ENCODE results near the gene ANO2.
"Not testable (repeated sequence)": the region's sequence is repeated elsewhere in the genome, so short reads cannot be mapped to it uniquely, and the experiment has no call there.

The ANO2 gene

DNA sequence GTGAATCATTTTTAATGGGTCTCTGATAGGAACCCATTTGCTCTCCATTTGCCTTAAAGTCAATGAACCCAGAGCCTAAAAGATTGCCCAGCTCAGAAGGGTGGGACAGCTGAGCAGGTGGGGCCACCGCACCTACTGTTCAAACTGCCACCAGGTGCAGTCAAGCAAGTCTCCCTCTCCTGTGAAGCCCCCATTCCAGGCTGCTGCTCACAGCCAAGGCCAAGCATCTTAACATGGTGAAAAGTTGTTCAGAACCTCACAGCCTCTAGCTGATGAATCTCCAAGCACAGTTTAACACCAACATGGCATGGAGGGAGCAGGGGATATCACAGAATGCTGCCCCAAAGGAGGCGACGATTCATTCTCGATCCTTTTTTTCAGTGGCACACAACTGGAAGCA, 29.5 kb downstream of the ANO2 start:
- DNase-seq: no peak

DNA sequence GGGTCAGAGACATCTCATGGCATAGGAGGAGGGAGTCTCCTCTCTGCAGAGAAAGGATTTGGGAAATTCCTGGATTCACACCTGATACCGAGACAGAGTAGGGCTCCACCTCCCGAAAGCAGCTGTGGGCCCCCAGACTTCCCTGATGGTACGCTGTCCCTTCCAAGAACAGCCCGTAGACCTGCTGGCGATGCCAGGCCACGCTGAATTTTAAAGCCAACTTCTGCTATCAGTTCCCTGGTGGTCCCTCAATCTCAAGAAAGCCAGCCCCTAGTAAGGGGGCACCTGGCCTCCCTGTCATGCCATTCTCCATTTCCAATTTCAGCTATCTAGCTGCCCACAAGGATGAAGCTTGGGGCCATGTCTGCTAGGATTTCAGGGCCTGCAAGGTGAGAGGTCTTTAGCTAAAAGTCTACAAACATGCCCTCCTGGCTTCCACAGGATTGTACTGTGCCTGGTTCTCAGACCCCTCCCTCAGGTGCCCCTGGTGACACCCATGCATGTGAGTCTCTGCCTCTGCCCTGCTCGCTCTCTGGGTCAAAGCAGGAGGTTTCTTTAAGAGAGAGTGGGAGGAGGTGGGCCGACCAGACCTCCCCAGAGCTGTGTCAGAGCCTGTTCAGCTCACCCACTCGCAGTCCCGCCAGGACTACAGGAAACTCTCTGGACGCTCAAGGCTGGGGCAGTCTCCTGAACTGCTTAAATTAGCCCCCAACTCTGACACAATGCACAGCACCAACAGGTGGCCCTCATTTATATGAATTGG, 30.5 kb downstream of the ANO2 start:
- no peak for DNase-seq

DNA sequence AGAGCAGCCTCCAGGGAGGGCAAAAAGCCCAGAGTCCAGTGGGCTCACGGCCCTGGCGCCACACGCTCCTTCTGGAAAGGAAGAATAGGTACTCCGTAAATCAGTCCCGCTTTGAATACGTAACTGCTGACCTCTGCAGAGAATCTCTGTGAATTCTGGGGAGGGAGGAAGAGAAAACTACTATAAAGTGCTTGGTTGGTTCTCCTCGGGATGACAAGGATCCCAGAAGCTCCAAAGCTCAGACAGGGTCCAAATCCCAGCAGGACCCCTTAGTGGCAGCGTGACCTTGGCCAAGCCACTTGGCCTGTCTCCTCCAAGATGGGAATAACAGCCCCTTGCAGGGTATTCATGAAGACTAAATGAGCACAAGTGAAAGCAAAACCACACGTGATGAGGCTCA, 31.7 kb downstream of the ANO2 start:
- no peak for DNase-seq

DNA sequence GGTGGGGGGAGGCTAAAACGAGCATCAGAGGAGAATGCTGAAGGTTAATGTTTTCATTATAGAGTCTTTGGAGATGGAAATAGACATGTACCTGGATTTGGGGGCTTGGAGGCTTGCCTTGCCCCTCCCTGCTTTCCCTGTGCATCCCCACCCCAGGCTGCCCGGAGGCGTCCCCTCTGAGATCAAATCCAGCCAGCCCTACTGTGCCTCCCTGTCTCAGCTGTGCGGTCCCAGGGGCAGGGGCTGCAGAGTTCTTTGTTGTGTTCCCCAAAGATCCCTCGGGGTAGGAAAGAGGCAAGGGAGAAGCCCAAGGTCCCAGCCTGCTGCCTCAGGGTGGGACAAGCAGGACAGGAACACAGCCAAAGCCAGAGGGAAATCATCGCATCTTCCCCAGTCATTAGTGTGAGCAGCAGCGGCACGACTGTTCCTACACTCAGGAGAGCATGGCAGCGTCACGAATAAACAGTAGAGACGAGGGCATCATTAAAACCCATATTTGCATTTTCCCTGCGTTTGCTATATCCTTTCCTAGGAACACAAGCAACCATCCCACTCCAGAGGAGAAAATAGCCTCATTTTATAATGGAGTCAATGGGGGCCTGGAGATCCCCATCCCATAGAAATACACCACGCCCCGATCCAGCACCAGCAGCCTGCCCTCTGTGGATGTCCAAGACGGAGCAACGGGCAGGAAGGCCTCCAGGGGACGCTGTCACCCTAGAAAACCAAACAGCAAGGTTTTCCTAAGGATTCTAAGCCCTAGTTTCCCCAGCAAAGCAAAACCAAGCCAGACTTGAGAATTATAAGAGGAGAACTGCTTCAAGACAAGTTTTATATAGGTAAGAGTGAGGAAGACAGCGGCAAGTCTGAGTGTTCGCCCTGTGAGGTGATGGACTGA, 32.4 kb downstream of the ANO2 start:
- DNase-seq: no peak

DNA sequence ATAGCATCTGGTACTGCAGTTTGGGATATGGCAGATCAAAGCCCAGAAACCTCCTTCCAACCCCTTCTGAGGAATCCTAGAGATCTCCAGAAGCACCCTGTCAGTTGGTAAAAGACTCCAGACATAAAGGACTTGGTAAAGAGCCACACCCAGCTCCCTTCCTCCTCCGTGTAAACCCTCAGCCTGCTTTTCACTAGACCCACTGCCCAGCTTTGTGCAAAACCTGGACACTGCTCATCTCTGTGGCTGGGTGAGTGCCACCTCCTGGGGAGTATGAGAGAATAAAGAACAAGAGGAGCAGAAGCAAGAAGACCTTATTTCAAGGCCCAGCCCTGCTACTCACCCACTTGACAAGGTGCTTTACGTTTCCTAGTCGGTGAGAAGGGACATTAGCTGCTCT, 33.0 kb downstream of the ANO2 start:
- no peak for DNase-seq

DNA sequence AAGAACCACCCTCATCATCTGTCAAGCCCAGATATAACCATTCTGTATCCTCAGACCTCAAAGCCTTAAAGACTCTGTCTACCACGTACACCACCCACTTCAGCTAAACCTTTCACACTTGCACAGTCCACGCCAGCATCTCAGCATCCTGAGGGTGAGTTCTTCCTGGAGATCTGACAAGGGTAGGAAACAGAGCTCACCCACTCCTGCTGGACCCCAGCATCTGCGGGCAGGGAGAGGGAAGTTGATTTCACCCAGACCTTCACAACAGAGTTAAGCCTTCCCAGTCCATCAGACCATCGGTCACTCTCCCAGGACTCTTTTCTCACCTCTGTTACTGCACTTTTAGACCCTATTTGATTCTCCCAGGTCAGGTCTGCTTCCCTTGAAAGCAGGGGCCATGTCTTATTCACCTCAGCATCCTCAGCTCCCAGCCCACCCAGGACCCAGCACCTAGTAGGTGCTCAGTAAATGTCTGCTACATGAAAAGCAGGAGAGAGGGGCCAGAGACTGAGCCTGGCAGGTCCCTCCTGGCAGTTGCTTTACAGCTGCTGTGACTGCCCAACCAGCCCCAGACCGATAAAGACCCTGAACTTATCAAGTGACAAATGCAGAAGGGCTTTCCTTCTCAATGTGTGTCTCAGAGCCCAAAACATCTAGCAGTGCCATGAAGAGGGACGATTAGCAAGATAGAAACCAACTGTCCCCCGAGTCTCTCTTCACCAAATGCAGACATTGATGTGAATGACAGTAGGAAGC, 34.1 kb downstream of the ANO2 start:
- DNase-seq: no peak

DNA sequence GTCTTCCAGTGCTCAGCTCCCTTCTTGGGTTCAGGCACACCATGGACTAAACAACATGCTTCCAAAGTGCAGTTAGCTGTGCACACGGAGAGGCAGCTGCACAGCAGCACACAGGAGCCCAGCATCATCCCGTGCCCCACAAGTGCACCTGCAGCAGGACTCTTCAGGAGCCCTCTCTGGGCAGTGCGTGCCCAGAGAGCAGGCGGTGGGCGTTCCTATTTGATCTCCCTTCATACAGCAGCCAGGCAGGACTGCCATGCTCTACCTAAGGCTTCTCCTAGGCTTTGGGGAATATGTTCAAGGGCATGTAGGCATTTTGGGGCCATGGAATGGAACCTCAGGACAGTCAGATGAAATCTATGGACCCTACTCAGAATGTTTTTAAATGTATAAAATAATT, 35.5 kb downstream of the ANO2 start:
- DNase-seq: no peak

DNA sequence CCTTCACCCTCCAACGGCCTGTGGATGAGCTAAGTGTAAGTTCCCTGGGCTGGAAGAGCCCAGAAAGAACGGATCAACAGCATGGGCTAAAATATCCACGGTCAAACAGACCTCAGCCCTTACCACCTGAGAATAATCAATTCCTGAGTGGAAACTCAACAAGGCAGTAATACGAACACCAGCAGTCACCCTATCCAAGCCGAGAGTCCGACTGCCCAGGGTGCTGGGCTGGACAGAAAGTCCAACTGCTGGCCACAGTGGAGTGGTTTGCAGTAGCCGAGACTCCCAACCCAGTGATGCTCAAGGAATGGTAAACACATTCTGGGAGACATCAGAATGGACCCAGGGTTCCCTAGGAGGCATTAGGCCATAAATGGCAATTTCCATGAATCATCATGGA, 36.8 kb downstream of the ANO2 start:
- no peak for DNase-seq

DNA sequence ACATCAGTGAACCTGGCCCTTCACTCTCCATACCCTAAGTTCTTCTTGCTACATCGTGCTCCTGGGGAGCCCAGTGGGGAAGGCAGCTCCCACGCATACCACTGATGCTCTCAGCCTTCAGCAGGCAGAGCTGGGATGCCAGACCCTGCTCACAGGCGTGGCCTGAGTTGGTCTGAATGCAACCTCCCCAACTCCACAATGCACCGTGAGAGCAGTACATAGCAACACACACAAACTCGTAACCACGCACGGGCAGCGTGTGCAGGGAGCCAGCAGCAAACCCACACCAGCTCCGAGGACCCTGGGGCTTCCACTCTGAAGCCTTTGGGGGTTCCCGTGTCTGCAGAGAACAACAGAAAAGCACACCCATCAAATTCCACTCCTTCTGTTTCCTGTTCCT, 37.3 kb downstream of the ANO2 start:
- no peak for DNase-seq

DNA sequence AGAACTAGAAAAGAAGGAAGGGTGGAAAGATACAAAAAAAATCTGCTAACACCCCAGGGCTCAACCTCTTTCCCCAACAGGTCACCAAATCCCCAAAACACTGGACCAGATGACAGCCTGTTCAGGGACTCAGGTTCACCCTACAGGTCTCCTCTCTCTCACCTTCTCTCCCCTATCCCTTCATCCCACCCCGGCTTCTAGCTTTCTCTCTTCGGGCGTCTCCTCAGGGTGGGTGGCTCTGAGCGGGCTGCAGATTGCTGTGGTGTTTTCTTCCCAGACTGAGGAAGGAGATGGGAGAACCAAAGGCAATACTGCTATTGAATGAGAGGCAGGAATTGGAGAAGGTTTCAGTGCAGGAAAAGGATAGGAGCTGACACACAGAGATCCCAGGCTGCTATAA, 39.3 kb downstream of the ANO2 start:
- DNase-seq: no peak

DNA sequence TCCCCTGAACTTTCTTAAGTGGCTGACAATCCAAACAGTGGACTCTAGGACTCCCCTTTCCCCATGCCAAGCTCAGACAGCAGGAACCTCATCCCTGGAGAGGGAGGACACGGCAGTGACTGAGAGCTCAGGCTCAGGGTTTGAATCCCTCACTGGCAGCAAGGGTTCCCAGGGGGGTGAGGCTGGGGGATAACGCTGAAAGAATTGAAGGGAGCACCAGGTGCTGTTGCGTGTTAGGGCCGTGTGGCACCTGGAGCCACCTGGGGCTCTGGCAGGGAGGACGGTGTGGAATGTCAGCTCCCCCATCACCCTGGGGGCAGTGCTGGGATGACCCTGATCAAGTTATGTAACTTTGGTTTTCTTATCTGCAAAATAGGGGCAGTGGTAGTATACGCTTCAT, 40.1 kb downstream of the ANO2 start:
- no peak for DNase-seq

DNA sequence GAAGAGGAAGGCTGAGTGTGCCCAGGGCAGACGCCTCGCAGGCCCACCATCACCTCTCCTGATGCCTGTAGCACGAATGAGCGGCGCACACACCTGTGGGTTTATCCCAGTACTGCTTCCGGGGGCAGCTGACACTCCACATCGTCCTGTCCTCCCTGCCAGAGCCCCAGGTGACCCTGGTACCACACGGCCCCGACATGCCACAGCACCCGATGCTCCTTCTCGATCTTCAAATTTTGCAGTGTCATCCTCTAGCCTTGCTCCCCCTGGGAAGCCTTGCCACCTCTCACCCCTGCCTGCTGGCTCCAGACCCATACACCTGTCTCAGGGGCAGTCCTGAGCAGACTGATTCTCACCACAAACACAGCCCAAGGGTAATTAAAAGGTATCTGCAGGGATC, 40.6 kb downstream of the ANO2 start:
- no peak for DNase-seq

DNA sequence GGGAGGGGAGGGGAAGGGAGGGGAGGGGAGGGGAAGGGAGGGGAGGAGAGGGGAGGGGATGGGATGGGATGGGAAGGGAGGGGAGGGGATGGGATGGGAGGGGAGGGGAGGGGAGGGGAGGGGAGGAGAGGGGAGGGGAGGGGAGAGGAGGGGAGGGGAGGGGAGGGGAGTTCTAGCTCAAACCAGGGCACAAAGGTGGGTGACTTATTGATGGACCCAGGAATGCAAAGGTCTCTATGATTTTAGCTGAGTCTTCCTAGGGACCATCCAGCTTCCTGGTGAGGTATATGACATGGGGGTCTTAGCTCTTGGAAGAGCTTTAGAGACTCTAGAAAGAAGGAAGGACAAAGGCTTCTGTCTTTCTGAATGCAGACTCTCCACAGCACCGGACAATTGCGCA, 42.3 kb downstream of the ANO2 start:
- DNase-seq: no peak

DNA sequence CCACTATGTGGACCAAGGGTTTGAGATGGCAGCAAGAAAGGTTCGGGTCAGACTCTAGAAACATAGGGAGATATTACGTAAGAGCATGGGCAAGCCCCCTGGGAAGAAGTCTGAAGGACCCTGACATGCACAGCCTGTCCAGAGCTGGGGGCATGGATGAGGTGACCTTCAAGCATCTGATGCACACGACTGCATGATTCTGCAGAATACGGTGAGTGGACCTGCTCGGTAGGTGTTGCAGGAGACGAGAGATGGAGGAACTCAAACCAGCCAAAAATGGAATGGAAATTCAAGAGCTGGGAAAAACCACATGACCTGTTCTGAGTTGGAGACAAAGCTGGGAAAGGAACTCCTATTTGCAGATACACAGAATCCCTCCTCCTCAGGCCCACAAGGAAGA, 43.6 kb downstream of the ANO2 start:
- DNase-seq: no peak

DNA sequence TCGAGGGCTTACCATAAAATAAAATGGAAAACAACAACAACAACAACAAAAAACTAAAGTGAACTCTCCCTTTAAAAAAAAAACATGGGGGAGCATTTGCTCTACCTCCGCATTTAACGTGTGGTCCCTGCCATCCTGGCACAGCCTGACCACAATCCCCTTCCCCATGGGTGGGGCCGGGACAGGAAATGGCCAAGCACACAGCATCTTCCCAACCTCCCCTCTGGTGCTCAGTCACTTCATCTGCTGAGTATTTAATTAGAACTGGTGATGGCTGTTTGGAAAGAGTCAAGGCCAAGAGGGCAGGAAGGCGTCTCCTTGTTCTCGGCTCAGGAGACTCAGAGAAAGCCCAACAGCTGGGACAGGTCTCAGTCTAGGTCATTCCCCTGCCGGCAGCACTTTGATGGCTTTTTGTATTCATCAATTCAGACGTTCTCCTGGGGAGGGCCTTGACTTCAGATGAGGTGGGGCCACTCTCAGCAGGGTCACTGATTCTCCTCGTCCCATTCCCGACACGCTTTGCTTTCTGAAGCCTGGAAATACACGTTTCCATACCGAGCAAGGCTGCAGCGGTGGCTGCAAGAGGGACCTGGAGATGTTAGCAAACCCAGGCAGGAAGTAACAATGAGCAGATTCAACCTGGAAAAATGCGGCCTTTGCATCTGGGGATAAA, 44.4 kb downstream of the ANO2 start:
- no peak for DNase-seq

DNA sequence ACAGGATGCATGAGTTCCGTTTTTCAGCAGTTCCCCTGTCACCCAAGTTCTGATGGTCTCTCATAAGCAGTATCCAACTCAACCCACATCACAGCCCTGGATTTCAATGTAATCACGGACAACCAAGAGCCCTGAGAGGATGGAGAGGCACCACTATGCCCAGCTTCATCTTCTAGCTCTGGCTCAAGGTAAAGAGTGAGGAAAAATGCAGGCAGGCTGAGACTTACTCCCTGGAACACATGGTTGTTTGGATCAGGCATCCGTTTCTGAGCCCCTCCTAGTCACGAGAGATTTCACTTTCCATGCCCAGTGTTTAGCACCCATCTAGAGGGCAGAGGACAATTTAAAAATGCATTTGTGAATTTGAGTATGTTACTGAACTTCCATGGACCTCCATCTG, 45.0 kb downstream of the ANO2 start:
- DNase-seq: no peak

DNA sequence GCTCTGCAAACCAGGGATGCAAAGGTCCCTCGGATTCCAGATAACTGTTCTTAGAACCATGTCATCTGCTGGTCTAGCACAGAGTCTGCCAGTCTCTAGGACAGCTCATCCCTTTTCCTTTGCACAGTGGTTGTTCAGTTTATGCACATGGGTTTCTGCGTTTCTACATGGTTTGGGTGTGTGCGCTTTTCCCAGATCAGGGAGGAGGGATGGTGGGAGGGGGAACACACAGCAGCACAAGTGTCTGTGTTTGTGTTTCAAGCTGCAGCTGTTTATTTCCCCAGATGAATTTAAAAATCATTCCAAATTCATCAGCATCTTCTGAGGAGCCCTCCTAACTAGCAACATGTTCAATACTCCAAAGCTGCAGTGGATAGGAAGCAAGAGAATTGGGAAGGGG, 45.4 kb downstream of the ANO2 start:
- no peak for DNase-seq

DNA sequence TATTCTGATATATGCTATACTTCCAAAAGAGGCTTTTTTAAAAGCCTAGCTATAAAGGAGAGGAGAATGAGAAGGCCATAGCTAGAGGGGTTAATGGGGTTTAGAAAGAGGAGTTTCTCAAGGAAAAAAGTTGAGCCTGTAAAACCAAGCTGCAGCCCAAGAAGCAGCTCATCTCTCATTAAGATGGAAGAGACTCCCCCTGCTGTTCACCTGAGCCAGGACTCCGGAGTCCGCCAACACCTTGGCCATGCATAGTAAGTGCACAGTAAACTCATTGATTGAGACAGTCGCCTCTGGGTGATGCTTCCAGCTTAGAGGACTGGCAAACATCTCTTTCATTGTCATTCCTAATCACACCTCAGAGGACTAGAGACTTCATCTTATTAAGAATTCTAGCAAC, 46.2 kb downstream of the ANO2 start:
- DNase-seq: no peak

DNA sequence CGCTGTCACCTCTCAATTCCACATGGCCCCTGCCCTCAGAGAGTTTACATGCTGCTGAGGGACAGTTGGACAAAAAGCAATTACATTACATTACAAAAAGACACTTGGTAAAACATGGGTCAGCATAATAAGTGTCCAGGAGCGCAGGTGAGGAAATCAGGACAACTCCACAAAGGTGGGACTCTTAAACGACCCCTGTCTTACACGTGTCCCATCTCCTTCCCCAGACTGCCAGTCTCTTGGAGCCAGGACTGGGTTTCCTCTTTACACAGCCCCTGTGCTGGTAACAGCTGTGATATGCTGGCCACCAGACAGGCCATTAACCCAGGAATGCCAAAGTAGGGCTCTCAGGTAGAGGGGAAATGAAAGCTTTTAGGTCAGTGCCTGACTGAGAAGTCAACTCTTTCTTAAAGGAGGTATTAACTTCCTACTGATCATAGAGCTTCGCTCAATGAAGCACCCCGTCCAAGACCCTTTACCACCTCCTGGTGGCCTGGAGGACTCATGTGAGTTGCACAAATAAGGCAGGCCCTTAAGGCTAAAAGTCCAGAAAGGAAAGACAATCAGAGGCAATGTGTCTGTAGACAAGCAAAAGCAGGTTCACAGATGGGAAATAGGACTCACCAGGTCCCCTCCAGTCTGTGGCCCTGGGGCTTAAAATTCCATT, 55.5 kb downstream of the ANO2 start:
- no peak for DNase-seq

DNA sequence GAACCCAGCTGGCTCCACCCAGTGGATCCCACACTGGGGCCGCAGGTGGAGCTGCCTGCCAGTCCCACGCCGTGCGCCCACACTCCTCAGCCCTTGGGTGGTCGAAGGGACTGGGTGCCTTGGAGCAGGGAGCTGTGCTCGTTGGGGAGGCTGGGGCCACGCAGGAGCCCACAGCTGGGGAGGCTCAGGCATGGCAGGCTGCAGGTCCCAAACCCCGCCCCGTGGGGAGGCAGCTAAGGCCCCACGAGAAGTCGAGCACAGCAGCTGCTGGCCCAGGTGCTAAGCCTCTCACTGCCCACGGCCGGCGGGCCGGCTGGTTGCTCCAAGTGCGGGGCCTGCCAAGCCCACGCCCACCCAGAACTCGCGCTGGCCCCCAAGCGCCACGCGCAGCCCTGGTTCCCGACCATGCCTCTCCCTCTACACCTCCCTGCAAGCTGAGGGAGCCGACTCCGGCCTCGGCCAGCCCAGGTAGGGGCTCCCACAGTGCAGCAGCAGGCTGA, 56.2 kb downstream of the ANO2 start:
- DNase-seq: no peak

DNA sequence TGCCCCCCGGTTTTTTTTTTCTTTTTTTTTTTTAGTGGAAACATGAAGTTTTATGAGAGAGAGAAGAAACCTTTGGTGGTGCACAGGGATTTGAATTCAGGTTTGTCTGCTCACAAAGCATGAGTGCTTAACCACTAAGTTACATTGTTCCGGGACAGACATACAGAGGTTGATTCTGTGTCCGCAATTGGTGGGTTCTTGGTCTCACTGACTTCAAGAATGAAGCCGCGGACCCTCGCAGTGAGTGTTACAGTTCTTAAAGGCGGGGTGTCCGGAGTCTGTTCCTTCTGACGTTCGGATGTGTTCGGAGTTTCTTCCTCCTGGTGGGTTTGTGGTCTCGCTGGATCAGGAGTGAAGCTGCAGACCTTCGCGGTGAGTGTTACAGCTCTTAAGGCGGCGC, 57.2 kb downstream of the ANO2 start:
- not testable (repeated sequence) for DNase-seq

DNA sequence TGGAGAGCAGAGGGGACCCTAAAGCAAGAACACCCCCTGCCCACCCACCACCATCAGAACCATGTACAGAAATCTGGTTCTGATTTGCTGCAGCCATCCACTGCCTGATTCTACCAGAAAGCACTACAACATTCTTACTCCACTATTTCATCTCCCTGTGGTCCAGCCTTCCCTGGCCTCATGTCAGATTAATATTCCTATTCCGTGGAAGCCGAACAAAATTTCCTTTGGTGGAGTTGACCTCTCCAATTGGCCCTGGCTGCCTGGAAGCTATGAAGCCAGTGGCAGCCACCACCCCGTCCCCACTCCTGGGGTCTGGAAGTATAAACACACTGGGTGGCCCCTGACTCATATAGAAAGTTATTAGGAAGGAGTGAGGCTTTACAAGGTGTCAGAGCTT, 60.2 kb downstream of the ANO2 start:
- DNase-seq: no peak

Data from NCI-H748 treated with DMSO at 0.1 percent for 48 hours (cell line).